ENCODE data around the gene RPGR. TPM values are rescaled to one million over a fixed set of nuclear protein-coding genes. Genes with fewer than 3 reads are reported as not detected.

Gene RPGR
- total and polyA plus RNA-seq, 2 donors from 2014 or later = 5.4 to 23.0 TPM

DNA sequence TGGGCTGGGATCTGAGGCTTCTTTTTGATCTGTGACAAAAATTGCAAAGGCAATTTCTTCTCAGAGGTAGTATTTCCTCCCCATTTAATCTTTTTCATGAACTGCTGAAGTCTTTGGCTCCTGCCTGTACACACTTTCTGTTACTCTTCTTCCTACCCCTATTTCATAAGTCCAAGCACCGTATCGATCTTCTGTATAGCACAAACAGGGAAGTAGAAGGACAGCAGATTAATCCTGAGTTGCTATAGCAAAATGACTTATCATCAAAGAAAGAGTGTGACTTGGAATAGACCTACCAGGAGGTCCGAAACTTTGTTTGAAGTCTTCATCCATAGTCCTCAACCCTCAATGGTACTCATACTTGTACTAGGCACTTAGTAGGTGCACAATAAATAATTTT, 47.1 kb upstream of the RPGR start:
- TF ChIP-seq, protein P1, sequence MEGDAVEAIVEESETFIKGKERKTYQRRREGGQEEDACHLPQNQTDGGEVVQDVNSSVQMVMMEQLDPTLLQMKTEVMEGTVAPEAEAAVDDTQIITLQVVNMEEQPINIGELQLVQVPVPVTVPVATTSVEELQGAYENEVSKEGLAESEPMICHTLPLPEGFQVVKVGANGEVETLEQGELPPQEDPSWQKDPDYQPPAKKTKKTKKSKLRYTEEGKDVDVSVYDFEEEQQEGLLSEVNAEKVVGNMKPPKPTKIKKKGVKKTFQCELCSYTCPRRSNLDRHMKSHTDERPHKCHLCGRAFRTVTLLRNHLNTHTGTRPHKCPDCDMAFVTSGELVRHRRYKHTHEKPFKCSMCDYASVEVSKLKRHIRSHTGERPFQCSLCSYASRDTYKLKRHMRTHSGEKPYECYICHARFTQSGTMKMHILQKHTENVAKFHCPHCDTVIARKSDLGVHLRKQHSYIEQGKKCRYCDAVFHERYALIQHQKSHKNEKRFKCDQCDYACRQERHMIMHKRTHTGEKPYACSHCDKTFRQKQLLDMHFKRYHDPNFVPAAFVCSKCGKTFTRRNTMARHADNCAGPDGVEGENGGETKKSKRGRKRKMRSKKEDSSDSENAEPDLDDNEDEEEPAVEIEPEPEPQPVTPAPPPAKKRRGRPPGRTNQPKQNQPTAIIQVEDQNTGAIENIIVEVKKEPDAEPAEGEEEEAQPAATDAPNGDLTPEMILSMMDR (IDR thresholded peaks at IDR 0.05; ENCODE audit: borderline replicate concordance, extremely low read depth, insufficient read depth) = no peak
- no peak overlapping the region for H3K4me3 ChIP-seq (ENCODE audit: low read length in 3 of 3)
- DNase-seq (no peak), FAIRE-seq (no peak)
- H3K27me3 ChIP-seq (ENCODE audit: control insufficient read depth, insufficient read depth, low read length) = peaks cover 2% of the 10 kb centered on the region
- no peaks in the 10 kb centered on the region for H3K9me3 ChIP-seq (ENCODE audit: control insufficient read depth in 2 of 3, insufficient read depth in 1 of 3, low read length in 3 of 3)
- no peaks in the 10 kb centered on the region for H3K36me3 ChIP-seq (ENCODE audit: control insufficient read depth in 2 of 3, insufficient read depth in 3 of 3, low read length in 3 of 3)
- no peak overlapping the region for H3K9ac ChIP-seq (ENCODE audit: low read length in 3 of 3)
- H3K27ac ChIP-seq (ENCODE audit: low read depth in 2 of 2, low read length in 2 of 2) = no peak overlapping the region
- intact Hi-C loops (cut with DNase I) = no loop called here
- no peaks in the 10 kb centered on the region for H3K4me1 ChIP-seq (ENCODE audit: control insufficient read depth in 2 of 3, insufficient read depth in 2 of 3, low read depth in 1 of 3, low read length in 3 of 3)

DNA sequence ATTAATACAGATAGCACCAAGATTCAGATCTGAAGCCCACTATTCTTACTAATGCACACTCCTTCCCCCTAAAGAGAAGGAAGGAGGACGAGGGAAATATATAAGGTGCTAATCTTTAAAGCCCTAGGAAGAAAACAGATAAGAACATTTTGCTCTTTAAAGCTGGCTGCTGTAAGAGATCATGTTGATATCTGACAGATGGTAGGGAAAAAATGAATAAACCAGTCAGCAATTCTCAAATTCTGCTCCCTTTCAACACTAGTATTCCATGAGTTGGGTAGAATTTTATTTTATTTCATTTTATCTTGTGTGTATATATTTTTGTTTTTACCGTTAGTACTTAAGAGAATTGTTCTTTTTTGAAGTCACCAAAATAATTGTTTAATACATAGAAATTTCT, 44.3 kb upstream of the RPGR start:
- Histone ChIP-seq H3K36me3 (ENCODE audit: control insufficient read depth in 2 of 3, insufficient read depth in 3 of 3, low read length in 3 of 3) (no peaks in the 10 kb centered on the region), H3K9ac (ENCODE audit: low read length in 3 of 3) (no peak overlapping the region), H3K9me3 (ENCODE audit: control insufficient read depth in 2 of 3, insufficient read depth in 1 of 3, low read length in 3 of 3) (no peaks in the 10 kb centered on the region), H3K27ac (ENCODE audit: low read depth in 2 of 2, low read length in 2 of 2) (no peak overlapping the region), H3K4me1 (ENCODE audit: control insufficient read depth in 2 of 3, insufficient read depth in 2 of 3, low read depth in 1 of 3, low read length in 3 of 3) (no peaks in the 10 kb centered on the region), H3K4me3 (ENCODE audit: low read length in 3 of 3) (no peak overlapping the region), H3K27me3 (ENCODE audit: control insufficient read depth, insufficient read depth, low read length) (peaks cover 2% of the 10 kb centered on the region)
- TF ChIP-seq, protein P1 (IDR thresholded peaks at IDR 0.05; ENCODE audit: borderline replicate concordance, extremely low read depth, insufficient read depth) = no peak
- intact Hi-C loops (cut with DNase I) = no loop called here
- no peak for FAIRE-seq
- no peak for DNase-seq

DNA sequence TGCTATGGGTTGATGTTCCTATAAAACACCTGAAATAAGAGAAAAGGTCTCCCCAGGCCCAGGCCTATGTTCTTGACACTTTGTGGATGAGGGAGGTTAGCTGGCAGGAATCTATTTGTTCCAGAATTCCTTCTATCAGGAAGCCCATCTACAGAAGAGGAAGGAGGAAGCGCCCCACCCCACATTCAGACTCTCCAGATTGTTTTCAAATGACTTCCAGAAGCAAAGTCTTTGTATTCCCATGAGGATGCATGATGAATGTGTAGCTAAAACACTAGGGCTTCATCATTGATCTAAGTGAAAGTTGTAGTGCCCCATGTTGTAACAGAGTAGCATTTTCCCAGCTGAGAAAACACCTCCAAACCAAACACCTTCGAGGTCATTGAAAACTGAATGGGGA, 41.5 kb upstream of the RPGR start:
- no peaks in the 10 kb centered on the region for H3K9me3 ChIP-seq (ENCODE audit: control insufficient read depth in 2 of 3, insufficient read depth in 1 of 3, low read length in 3 of 3)
- TF ChIP-seq, protein P1 (IDR thresholded peaks at IDR 0.05; ENCODE audit: borderline replicate concordance, extremely low read depth, insufficient read depth) = no peak
- no peak overlapping the region for H3K9ac ChIP-seq (ENCODE audit: low read length in 3 of 3)
- no peak for DNase-seq
- no peak overlapping the region for H3K27ac ChIP-seq (ENCODE audit: low read depth in 2 of 2, low read length in 2 of 2)
- H3K27me3 ChIP-seq (ENCODE audit: control insufficient read depth, insufficient read depth, low read length) = peaks cover 2% of the 10 kb centered on the region
- no peaks in the 10 kb centered on the region for H3K36me3 ChIP-seq (ENCODE audit: control insufficient read depth in 2 of 3, insufficient read depth in 3 of 3, low read length in 3 of 3)
- H3K4me3 ChIP-seq (ENCODE audit: low read length in 3 of 3) = no peak overlapping the region
- H3K4me1 ChIP-seq (ENCODE audit: control insufficient read depth in 2 of 3, insufficient read depth in 2 of 3, low read depth in 1 of 3, low read length in 3 of 3) = no peaks in the 10 kb centered on the region
- intact Hi-C loops (cut with DNase I) = no loop called here
- FAIRE-seq = no peak

DNA sequence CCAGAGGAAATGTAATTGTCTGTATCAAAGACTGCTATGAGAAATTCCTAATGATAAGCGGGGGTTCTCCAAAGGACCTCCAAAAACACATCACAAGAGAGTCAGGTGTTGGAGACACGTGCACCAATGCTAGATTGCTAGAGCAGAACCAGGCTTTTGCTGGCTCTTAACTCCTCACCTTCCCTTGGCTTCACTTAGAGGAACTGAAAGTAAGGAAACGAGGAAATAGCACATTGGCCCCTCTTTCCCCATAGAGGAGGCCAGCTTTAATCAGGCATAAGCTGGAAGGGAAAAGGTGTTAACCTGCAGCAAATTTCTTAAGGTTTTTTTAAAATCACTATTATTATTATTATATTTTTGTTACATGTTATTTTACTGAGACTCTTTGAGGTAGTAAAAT, 38.6 kb upstream of the RPGR start:
- Histone ChIP-seq H3K9me3 (ENCODE audit: control insufficient read depth in 2 of 3, insufficient read depth in 1 of 3, low read length in 3 of 3) (no peaks in the 10 kb centered on the region), H3K27ac (ENCODE audit: low read depth in 2 of 2, low read length in 2 of 2) (no peak overlapping the region), H3K4me1 (ENCODE audit: control insufficient read depth in 2 of 3, insufficient read depth in 2 of 3, low read depth in 1 of 3, low read length in 3 of 3) (no peaks in the 10 kb centered on the region), H3K27me3 (ENCODE audit: control insufficient read depth, insufficient read depth, low read length) (no peaks in the 10 kb centered on the region), H3K9ac (ENCODE audit: low read length in 3 of 3) (no peak overlapping the region), H3K36me3 (ENCODE audit: control insufficient read depth in 2 of 3, insufficient read depth in 3 of 3, low read length in 3 of 3) (no peaks in the 10 kb centered on the region), H3K4me3 (ENCODE audit: low read length in 3 of 3) (no peak overlapping the region)
- no peak for FAIRE-seq
- TF ChIP-seq, protein P1 (IDR thresholded peaks at IDR 0.05; ENCODE audit: borderline replicate concordance, extremely low read depth, insufficient read depth) = no peak
- intact Hi-C loops (cut with DNase I) = no loop called here
- DNase-seq = no peak
